Measurements from ENCODE around the gene COPB1. TPM values are rescaled to one million over a fixed set of nuclear protein-coding genes. Genes with fewer than 3 reads are reported as not detected.

COPB1 gene
- total and polyA plus RNA-seq, 9 of the 15 experiments (the other 6 are each of a cell fraction or from before 2014, with no cell fraction given) = 64.7 to 188 (median 91.6) TPM

DNA sequence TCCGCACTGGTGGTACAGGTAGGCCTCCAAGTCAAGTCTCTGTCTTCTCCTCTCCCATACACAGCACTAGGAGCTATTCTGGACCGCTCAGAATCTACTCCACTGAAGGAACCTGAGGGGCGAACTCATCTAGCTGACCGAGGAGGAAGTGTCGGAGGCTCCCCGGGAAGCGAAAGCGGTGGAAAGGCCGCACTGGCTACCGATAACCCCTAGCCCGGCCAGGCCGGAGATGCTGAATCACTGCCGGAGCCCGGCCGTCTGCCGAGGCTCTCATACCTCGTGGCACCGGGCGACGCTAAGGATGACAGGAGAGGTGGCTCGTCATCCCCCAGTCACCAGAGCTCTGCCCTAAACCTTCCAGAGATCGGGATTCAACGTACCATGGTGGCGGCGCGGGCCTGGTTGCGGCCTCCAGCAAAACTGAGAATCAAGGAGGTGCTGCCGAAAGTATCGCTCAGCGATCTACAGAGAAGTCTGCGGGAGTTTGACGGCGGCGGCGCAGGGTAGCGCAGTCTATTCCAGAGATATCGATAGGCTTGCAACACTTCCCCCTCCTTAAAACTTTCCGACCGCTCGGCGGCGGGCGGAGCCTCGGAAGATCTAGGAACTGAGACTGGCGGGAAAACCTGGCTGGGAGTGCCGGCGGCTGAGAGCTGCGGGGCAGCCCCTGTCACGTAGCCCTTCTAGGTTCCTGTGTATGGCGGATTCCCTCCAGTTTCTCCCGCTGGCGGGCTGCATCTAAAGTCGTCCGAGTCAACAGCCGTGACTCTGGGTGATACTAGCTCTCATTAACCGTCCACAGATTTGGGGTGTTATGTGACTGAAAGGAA is 20.5 kb upstream of the COPB1 start, which contains the start of gene PSMA1 (continued):
- TF ChIP-seq, protein P1, sequence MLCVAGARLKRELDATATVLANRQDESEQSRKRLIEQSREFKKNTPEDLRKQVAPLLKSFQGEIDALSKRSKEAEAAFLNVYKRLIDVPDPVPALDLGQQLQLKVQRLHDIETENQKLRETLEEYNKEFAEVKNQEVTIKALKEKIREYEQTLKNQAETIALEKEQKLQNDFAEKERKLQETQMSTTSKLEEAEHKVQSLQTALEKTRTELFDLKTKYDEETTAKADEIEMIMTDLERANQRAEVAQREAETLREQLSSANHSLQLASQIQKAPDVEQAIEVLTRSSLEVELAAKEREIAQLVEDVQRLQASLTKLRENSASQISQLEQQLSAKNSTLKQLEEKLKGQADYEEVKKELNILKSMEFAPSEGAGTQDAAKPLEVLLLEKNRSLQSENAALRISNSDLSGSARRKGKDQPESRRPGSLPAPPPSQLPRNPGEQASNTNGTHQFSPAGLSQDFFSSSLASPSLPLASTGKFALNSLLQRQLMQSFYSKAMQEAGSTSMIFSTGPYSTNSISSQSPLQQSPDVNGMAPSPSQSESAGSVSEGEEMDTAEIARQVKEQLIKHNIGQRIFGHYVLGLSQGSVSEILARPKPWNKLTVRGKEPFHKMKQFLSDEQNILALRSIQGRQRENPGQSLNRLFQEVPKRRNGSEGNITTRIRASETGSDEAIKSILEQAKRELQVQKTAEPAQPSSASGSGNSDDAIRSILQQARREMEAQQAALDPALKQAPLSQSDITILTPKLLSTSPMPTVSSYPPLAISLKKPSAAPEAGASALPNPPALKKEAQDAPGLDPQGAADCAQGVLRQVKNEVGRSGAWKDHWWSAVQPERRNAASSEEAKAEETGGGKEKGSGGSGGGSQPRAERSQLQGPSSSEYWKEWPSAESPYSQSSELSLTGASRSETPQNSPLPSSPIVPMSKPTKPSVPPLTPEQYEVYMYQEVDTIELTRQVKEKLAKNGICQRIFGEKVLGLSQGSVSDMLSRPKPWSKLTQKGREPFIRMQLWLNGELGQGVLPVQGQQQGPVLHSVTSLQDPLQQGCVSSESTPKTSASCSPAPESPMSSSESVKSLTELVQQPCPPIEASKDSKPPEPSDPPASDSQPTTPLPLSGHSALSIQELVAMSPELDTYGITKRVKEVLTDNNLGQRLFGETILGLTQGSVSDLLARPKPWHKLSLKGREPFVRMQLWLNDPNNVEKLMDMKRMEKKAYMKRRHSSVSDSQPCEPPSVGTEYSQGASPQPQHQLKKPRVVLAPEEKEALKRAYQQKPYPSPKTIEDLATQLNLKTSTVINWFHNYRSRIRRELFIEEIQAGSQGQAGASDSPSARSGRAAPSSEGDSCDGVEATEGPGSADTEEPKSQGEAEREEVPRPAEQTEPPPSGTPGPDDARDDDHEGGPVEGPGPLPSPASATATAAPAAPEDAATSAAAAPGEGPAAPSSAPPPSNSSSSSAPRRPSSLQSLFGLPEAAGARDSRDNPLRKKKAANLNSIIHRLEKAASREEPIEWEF (CRISPR knock-in tag; IDR thresholded peaks at IDR 0.05) = no peak
- TF ChIP-seq LEF1 (IDR thresholded peaks at IDR 0.05) (no peak), NCOA1 (IDR thresholded peaks at IDR 0.05; ENCODE audit: low read depth) (0 out of 2 replicates have a peak, but pooled peaks have one; percentile 71), DMBX1 (CRISPR knock-in tag; IDR thresholded peaks at IDR 0.05; ENCODE audit: borderline replicate concordance) (no peak), TRIM28 (IDR thresholded peaks at IDR 0.05) (no peak; the same call in 1 of the 2 replicates), POLR3A (IDR thresholded peaks at IDR 0.05; ENCODE audit: borderline replicate concordance, extremely low read depth, insufficient read depth, insufficient read length) (no peak), POLR2A (conservative IDR thresholded peaks at IDR 0.05) (peak; percentile 93), EWSR1 (IDR thresholded peaks at IDR 0.05; ENCODE audit: borderline replicate concordance, low read depth, partially characterized antibody) (no peak), ZNF445 (CRISPR knock-in tag; IDR thresholded peaks at IDR 0.05; ENCODE audit: low read depth) (no peak), ZNF551 (CRISPR knock-in tag; IDR thresholded peaks at IDR 0.05) (no peak), HDAC1 (IDR thresholded peaks at IDR 0.05) (peak; percentile 15 to 89; a peak in 2 of 4 replicates), NFIX (CRISPR knock-in tag; IDR thresholded peaks at IDR 0.05; ENCODE audit: low read depth) (no peak), ZNF507 (tag; conservative IDR thresholded peaks at IDR 0.05) (no peak), POU5F1 (IDR thresholded peaks at IDR 0.05; ENCODE audit: borderline replicate concordance, low read depth, low read length, partially characterized antibody) (no peak), NFYB (IDR thresholded peaks at IDR 0.05; ENCODE audit: extremely low read depth, insufficient read length) (no peak), ZNF707 (CRISPR knock-in tag; conservative IDR thresholded peaks at IDR 0.05) (no peak)
- TF ChIP-seq, protein P2, sequence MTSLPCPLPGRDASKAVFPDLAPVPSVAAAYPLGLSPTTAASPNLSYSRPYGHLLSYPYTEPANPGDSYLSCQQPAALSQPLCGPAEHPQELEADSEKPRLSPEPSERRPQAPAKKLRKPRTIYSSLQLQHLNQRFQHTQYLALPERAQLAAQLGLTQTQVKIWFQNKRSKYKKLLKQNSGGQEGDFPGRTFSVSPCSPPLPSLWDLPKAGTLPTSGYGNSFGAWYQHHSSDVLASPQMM (CRISPR knock-in tag; IDR thresholded peaks at IDR 0.05) = no peak
- TF ChIP-seq, protein P3, sequence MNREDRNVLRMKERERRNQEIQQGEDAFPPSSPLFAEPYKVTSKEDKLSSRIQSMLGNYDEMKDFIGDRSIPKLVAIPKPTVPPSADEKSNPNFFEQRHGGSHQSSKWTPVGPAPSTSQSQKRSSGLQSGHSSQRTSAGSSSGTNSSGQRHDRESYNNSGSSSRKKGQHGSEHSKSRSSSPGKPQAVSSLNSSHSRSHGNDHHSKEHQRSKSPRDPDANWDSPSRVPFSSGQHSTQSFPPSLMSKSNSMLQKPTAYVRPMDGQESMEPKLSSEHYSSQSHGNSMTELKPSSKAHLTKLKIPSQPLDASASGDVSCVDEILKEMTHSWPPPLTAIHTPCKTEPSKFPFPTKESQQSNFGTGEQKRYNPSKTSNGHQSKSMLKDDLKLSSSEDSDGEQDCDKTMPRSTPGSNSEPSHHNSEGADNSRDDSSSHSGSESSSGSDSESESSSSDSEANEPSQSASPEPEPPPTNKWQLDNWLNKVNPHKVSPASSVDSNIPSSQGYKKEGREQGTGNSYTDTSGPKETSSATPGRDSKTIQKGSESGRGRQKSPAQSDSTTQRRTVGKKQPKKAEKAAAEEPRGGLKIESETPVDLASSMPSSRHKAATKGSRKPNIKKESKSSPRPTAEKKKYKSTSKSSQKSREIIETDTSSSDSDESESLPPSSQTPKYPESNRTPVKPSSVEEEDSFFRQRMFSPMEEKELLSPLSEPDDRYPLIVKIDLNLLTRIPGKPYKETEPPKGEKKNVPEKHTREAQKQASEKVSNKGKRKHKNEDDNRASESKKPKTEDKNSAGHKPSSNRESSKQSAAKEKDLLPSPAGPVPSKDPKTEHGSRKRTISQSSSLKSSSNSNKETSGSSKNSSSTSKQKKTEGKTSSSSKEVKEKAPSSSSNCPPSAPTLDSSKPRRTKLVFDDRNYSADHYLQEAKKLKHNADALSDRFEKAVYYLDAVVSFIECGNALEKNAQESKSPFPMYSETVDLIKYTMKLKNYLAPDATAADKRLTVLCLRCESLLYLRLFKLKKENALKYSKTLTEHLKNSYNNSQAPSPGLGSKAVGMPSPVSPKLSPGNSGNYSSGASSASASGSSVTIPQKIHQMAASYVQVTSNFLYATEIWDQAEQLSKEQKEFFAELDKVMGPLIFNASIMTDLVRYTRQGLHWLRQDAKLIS (CRISPR knock-in tag; IDR thresholded peaks at IDR 0.05) = peak; percentile 97

Measured in K562 (cell line).